Right renal cortex interstitium (tissue), 3 donors: ENCODE measurements around the gene UVSSA. TPM values are rescaled to one million over a fixed set of nuclear protein-coding genes. Genes with fewer than 3 reads are reported as not detected.

Source experiments
- DNase-seq, 3 donors: peaks; one replicate each; pipeline ENCODE4 v3.0.0-alpha.2; 2013; ENCODE audit warnings: low read depth in 3 of 3, low spot score in 2 of 3
- polyA plus RNA-seq, 3 donors: library from polyadenylated mRNA; unstranded; fragments of 120-200 nt; gene quantifications; one replicate each; pipeline ENCODE4 v1.2.1, GENCODE V29; 2013; ENCODE audit not compliant: insufficient read length in 3 of 3

The UVSSA gene
- polyA plus RNA-seq, 3 donors: 5.5 to 6.5 (median 6.0) TPM

GRCh38 chr4:1348014-1348513 lies 1.1 kb downstream of the UVSSA start:
- no peak for DNase-seq

GRCh38 chr4:1348746-1349145 lies 1.7 kb downstream of the UVSSA start:
- DNase-seq: no peak

GRCh38 chr4:1349359-1350168 lies 2.6 kb downstream of the UVSSA start:
- no peak for DNase-seq

- DNase-seq: no peak
Measured at GRCh38 chr4:1350169-1350520, 3.1 kb downstream of the UVSSA start.

- DNase-seq: peak; percentile 52 to 60 (median 56)
Measured at GRCh38 chr4:1351854-1352566, 5.0 kb downstream of the UVSSA start.

- DNase-seq: no peak
Measured at GRCh38 chr4:1352567-1352900, 5.5 kb downstream of the UVSSA start.

GRCh38 chr4:1353186-1354055 lies 6.4 kb downstream of the UVSSA start:
- no peak for DNase-seq

- no peak for DNase-seq
Measured at GRCh38 chr4:1354136-1354982, 7.4 kb downstream of the UVSSA start.

GRCh38 chr4:1354983-1355275 lies 7.9 kb downstream of the UVSSA start:
- DNase-seq: no peak

GRCh38 chr4:1355378-1355777 lies 8.4 kb downstream of the UVSSA start:
- no peak for DNase-seq

- peak in 2 of 3 donors; percentile 10 to 13 for DNase-seq
Measured at GRCh38 chr4:1356181-1356998, 9.4 kb downstream of the UVSSA start.

GRCh38 chr4:1357356-1358248 lies 10.6 kb downstream of the UVSSA start:
- no peak for DNase-seq

GRCh38 chr4:1358421-1359143 lies 11.6 kb downstream of the UVSSA start:
- DNase-seq: no peak

- DNase-seq: no peak
Measured at GRCh38 chr4:1359144-1359501, 12.1 kb downstream of the UVSSA start.

- no peak for DNase-seq
Measured at GRCh38 chr4:1359976-1360375, 13.0 kb downstream of the UVSSA start.

- DNase-seq: no peak
Measured at GRCh38 chr4:1360423-1361283, 13.6 kb downstream of the UVSSA start.

- DNase-seq: no peak
Measured at GRCh38 chr4:1361431-1361830, 14.4 kb downstream of the UVSSA start.
